Fibroblast of skin of right biceps (primary cell): ENCODE data around the gene TP73.

Experiments used
- DNase-seq: peaks from one replicate; pipeline ENCODE4 v3.0.0-alpha.2; 2013

The TP73 gene

DNA sequence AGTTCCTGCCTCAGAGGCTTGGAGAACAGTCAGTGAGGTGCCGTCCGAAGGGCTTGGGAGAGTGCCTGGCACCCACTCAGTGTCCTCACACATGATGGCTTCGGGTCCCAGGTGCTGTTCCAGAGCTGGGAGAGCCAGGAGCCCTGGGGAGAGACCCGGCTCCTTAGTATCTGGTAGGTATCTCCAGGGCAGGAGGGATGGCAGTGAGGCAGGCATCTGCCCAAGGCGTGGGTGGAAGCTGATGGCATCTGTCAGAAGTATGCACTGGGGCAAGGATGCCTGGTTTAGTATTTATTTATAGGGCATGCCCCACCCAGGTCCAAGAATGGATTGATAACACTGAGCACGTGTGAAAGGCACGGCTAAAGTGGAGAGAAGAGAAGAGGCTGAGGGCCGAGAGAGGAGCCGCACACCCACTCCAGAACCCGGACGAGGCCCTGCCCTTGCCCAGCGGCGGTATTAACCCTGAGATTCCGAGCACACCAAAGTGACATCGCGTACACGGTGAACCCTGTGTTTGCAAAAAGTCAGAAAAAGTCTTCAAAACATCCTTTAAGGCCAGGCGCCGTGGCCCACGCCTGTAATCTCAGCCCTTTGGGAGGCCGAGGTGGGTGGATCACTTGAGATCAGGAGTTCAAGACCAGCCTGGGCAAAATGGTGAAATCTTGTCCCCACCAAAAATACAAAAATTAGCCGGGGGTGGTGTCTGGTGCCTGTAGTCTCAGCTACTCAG, 2.4 kb downstream of the TP73 start:
- no peak for DNase-seq

DNA sequence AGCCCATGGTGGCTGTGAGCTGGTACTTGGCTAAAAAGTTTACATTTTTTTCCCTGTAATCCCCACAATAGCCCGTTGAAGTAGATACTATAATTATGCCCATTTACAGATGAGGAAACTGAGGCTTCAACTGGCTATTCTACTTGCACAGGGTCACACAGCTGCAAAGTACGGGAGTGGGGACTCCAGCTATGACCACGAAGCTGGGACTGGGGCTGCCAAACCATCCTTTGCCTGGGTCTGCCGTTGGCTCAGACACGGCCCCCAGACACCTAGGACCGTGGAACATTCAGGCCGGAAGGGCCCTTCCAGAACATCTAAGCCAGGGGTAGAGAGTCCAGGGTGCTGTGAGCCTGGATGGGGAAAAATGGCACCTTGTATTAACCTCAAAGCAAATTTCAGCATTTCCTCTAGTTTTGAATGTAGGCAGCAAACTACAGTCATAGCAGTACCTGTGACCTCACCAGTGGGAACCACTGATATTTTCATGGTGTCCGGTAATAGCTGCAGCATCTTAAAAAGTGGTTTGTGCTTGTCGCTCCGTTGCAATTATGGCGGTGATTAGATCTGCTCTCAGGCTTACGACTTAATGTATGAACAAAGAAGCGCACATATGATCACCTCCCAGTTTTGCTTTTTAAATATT, 4.3 kb downstream of the TP73 start:
- no peak for DNase-seq

DNA sequence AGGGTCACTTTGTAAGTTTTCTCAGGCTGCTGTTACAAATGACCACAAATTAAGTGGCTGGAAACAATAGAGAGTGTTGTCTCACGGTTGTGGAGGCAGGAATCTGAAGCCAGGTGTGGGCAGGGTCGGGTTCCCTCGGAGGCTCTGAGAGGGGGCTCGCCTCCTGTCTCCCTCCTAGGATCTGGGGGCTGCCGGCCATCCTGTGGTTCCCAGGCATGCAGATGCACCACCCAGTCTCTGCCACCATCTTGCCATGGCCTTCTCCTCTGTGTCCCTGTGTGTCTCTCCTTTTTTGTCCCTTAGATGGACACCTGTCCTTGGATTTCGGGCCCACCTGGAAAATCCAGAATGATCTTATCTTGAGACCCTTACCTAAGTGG, 4.8 kb downstream of the TP73 start:
- no peak for DNase-seq

DNA sequence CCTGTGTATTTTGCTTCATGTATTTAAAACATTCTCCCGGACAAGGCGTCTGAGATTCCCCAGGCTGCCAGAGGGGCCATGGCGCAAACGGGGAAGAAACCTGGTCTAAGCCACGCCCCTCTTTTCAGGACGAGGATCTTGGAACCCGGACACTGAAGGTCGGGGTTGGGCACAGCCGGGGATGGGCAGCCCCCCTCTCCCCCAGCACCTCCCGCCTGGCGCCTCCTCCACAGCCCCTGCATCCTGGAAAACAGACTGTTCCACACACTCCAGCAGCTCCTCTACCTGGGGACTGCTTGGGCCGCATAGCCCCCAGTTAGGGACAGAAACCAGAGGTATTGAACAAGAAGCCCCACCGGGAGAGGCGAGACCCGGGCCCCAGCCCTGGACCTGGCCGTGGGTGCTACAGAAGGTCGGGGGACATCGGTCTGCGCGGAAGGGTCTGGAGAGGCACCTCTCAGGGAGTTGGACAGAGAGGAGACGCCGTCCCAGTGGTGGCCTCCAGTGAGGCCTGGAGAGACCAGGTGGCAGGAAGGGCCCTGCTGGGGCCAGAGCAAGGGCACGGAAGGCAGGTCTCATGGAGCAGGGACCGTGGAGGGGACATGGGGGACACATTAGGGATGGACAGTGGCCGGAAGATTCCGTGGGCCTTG, 5.4 kb downstream of the TP73 start:
- no peak for DNase-seq

DNA sequence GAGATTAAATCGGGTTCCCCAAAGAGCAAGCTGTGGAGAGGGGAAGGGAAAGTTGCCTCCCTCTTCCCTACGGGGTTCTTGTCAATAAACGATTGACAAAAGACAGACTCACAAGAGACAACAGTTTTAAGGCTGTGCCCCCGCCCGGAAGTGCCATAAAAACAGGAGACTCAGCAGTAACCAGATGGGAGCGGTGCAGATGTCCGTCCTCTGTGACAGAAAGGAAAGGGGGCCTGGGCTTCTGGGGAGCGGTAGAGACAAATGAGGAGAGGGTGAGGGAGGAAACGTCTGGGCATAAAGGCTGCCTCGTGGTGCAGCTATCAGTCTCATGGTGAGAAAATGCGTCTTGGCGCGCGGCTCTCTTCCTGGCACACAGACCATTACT, 5.9 kb downstream of the TP73 start:
- no peak for DNase-seq

DNA sequence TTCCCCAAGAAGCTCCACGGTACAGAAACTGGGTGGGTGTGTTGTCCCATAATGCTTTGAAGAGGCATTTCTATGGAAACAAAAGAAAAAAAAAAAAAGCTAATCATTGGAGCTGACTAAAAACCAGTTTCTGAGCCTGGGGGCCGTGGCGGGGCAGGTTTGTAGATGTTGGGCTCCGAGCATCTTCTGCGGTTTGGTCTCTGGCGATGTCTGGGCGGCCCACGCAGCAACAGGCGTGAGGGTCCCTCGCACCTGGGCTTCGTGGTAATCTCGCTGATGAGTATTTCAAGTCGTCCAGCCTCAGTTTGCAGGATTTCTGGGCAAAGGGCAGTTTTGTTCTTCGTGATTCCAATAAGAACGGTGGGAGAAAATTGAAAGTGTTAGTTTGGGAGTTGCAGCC, 6.8 kb downstream of the TP73 start:
- no peak for DNase-seq

DNA sequence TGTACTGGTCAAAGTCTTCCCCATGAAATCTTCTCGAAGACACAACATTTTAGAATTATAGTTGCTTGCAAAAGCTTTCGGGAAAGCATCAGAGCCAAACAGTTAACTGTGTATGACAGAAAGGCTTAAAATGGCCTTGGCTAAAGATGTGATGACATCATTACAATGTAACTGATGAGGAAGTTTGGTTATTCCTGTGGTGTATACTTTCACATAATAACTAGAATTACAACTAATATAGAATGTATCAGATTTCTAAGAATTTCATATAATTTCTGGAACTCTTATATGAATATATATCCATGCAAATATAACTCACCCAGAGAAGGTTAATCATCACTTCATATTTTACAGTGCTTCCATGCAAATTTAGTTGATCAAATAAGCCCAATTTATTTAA, 8.4 kb downstream of the TP73 start:
- DNase-seq, result no peak

DNA sequence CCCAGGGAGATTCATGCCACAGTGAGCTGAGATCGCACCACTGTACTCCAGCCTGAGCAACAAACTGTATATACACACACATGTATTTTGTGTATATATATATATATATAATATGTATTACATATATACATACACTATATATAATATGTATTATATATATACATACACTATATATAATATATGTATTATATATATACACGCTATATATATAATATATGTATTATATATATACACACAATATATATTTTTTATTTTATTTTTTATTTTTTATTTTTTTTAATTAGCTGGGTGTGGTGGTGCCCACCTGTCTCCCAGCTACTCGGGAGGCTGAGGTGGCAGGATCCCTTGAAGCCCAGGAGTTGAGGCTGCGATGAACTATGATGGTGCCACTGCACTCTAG, 9.3 kb downstream of the TP73 start:
- DNase-seq, result no peak

DNA sequence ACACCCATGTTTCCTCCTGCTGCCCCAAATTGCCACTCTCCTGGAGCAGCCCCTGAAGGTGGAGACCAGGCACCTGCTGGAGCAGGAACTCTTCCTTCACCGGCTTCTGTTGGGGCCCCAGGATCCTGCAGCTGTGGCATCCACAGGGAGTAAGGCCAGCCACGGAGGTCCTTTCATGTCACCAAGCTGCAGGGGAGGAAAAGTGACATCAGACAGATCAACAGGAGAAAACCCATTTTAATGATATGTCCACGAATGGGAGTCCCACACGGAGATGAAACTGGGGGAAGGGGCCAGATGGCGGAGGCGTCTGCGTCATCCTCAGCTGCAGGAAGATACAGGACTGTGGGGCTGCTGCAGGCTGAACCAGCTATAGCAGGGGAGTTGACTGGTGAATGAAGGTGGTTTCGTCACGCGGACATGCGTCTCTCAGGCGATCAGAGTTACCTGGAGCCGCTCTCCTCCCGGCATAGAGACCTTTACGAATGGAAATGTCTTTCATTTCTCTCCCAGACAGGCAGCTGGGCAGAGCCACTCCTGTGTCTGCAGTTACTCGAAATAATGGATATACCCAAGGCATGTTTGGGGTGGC, 9.9 kb downstream of the TP73 start:
- no peak for DNase-seq

DNA sequence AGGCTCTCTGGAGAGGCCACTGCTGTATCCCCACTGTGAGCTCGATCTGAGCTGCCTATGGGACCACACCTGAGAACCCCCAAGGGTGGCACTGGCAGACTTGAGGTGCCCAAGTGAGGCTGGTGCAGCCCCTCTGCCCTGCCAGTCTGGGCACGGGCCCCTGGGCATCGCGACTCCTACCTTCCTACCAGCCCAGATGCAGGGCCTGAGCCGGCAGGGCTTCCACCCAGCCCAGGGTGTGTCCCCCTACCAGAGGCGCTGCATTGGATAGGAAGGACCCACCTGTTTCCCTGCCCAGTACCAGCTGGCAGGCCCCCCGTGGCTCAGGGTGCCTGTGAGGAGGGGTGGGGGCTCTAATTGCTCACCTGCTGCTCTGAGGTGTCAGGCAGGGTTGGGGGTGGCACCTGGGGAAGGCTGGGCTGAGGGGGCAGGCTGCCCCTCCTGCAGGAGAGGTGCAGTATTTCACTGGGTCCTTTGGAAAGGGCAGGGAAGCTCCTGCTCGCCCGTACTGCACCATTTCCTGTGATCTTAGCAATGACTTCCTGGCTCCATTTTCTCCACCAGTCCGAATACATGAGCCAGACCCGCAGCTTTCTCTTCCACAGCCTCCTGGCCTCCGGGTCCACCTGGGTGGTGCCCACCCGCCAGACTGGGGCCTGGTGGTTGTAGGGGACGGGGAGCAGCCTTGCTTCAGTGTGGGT, 11.8 kb downstream of the TP73 start:
- no peak for DNase-seq

DNA sequence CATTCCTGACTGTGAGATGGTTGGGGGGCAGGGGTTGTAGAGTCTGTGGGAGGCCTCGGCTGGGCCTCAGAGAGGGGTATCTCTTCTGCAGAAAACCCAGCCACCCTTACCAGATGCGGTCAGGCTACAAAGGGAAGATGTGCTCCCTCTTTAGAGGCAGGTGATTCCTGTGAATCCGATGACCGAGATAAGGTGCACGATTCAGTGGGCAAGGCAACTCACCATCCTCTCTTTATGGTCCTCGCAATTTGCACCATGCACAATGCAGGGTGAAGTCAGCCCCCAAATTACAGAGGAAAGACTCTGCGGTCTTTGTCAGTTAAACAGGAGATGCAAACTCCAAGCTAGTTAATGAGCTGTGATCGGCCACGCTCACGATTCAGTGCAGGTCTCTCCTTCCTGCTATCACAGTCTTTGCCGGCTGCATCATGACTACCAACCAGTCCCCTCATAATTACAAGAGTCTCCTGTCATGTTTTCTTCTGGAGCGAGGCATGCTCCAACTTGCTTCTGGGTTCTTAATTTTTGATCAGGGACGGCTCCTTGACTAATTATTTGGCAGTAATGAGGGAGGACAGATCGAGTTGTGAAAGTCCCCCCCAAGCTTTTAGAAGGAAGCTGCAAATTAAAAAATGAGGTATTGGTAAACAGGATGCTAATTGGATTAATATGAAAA, 12.5 kb downstream of the TP73 start:
- no peak for DNase-seq

DNA sequence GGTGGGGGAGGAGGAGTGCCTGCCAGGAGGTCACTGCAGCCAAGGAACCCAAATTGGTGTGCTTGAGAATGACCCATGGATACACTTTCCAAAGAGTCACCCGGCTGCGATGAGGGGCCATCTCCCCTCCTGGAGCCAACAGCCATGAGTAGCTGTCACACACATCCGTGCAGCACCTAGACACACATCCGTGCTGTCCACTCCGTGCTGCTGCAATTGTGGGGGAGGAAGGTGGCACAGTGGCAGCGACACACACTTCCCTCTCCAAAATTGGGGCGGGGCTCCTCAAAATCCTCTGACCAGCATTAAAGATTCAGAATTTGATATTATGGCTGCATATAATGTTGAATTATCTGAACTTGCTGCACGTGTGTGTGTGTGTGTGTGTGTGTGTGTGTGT, 15.8 kb downstream of the TP73 start:
- DNase-seq, result no peak

DNA sequence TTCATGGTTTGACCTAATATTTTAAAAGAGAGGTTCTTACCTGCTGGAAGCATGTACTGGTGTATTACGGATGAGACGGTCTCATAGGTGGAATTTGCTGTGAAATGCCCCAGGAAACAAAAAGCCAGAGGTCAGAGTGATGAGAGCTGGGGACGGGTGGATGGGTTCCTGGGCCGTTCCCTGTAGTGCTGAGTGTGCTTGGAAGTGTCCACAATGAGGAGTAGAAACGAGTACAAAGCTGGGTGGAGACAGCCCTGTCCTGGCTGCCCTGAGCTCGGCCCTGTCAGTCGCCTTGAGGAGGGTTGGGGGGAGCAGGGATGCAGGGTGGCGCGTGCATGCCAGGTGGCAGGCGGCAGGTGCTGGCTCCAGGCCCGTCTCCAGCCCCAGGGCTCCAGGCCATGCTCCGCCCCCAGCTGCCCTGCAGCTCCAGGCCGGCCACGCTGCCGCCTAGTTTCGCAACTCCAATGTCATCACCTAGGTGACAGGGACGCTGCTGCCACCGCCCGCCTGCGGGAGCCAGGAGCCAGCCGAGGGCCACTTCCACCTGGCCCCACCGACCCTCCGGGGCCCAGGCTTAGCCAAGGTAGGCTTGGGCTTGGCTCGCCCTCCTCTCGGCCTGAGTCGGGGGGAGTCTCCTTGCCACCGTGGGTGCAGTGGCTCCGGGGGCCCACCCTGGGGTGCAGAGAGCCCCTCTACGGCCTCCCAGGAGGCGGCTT, 16.4 kb downstream of the TP73 start:
- no peak for DNase-seq

DNA sequence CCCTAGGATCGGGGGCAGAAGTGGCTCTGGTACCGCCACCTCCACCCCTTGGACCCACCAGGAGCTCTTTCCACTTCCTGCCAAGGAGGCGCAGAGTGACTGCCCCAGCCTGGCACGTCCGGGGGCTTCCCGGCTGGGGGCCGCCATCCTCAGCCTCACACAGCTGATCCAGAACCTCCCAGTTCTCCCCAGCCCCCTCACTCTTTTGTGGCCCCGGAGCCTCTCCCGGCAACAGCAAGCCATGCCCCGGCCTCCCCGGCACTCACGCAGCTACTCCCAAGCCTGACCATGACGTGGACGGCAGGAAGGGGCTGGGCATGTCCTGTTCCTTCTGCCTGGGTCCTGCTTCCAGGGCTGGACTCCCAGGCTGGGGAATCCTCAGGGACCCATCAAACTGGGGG, 17.1 kb downstream of the TP73 start:
- no peak for DNase-seq

DNA sequence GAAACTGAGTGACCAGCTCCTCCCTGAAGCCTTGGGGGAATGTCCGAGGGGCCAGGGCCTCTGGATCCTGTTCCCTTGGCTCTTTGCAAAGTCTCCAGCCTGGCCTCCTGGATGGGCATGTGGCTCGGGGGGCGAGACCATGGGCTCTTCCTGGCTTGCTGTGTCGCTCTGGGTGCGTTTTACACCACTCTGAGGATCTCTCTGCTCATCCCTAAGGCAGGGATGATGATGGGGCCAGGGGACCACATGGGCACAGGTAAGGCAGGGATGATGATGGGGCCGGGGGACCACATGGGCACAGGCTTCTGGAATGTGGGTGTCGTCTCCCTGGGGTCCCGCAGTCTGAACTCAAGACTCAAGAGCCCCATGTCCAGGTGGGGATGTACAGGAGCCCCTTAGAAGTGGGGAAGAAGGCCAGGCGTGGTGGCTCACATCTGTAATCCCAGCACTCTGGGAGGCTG, 17.7 kb downstream of the TP73 start:
- no peak for DNase-seq

DNA sequence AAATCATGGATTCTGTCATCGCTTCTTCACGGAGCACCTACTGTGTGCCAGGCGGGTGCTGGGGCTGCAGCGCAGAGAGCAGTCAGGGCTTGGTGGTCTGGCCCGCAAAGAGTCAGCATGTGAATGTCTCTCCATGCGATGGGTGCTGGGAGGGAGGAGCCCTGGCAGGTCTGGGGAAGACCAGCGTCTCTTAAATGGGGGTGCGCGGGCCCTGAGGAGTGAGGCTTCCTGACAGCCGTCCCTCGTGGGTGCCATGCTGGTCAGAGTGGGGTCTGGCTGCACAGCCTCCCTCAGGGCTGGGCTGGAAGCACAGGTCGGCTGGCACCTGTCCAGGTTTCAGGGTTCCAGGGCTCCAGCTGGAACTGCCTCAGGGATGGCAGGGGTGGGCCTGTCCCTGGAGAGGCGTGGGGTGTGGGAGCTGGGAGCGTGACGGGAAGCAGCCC, 18.5 kb downstream of the TP73 start:
- DNase-seq, result no peak

DNA sequence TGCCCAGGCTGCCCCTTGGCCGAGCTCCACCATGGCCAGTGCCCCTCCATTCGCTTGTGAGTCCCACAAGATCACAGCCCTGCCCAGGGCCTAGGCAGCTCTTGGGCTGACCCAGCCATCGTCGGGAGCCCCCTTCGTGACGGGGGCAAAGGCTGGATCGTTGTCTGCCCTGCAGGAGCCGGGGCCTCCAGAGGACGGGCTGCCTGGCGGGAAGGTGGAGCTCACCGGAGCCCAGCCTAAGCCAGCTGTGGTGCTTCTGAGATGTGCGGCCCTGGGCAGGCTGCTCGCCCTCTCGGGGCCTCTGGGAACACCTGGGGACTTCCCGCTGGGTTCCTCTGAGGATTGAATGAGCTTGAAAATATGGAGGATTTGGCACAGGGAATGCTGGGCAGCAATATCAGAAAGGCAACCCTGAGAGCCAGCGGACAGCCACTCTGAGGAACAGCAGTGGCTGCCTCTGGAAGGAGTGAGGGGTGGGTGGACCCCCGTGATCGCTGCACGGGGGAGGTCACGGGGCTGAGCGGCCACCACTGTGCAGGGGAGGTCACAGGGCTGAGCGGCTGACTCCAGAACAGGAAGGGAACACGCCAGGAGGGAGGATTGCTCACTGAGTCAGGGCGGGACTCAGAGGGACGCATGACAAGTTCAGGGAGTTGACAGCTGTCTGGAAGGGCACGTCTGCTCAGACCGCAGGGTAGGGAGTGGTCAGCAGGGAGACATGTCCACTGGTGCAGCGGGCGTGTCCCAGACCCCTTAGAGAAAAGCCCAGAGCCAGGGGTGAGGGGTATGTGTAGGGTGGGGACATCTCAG, 19.3 kb downstream of the TP73 start:
- no peak for DNase-seq

DNA sequence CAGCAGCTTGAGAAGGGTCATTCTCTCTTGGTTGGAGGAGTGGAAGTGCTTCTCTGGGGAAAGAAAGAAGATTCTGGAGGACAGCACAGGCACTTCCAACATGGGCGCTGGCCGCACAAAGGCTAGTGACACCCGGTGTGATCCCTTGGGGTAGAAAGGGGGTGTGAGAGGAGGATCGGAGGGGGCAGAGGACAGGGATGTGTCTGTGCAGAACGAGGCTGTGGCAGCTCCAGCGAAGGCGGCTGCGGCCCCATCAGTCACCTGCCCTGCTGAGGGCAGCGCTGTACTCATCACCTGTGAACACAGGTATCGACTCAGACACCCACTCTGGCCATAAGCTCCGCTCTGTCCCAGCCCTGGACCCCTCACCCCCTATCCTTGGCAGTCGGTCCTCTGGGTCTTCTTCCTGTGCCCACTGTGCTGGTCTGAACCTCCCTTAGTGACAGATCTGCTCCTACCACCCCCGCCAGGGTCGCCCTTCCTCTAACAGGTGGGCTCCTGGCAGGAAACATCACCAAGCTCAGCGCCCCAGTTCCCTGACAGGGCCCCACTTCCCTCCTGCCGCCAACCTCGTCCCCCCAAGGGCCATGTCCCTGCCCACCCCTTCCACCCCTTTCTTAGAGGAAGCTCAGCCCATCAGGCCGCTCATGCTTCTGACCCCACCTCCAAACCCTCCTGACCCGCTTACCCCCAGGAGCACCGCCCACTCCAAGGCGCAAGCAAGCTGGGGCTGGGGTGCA, 20.1 kb downstream of the TP73 start:
- DNase-seq, result no peak

DNA sequence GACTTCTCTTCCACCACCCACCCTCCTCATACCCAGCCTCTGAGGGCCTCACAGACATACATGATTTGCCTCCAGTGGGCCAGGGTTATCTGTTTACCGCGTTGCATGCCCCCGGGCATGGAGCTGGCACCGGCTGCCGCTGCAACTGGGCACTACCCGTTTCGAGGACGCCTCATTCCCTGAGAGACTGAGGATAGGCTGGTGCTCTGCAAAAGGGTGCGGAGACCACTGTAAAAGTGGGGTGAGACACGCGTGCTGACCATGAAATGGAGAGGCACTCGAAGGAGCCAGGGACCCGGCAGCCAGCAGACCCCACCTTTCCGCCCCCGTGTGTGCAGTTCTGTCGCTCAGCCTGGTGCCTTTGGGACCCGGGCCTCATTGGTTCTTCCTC, 20.6 kb downstream of the TP73 start:
- no peak for DNase-seq

DNA sequence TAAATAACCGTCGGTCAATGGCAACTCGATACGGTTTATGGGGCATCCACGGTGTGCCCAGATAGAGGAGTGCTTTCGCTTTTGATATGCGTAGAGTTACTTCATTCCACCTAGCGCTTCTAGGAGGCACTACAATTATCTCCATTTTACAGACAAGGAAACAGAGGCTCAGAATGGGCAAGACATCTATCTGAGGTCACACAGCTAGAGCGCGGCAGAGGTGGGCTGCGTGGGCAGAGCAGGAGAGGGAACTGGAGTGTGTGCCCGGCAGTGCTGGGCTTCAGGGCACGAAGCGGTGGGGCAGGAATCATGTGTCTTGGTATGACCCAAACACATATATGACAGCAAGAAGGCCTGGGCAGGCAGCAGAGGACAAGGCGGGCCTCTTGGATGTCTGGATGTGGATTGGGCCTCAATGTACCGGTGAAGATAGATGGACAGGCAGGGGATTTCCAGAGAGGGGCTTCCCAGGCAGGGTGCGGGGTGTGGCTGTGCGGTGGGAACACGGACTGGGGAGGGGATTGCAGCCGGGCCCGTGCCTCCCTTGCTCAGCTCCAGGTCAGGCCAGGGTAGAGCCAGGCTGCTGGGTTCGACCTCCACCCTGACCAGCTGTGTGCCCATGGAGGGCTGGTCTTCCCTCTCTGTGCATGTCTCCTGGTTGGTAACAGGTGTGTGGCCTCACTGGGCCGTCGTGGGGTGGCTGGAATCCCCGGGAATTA, 21.2 kb downstream of the TP73 start:
- no peak for DNase-seq
